Epithelial cell of proximal tubule (primary cell): ENCODE data around the gene FGD2. TPM values are rescaled to one million over a fixed set of nuclear protein-coding genes. Genes with fewer than 3 reads are reported as not detected.

Source experiments
- DNase-seq: peaks from one replicate; pipeline ENCODE4 v3.0.0-alpha.2; 2011; ENCODE audit warnings: low read depth
- H3K4me3 ChIP-seq: 2 replicates; pipeline ENCODE4 v1.5.1; 2011; ENCODE audit warnings: low read depth, mild to moderate bottlenecking, low read length
- total RNA-seq: library from RNA; depleted of rRNA; stranded (reverse); fragments of >200 nt; gene quantifications from 2 replicates; pipeline ENCODE4 v1.2.3, GENCODE V29; 2015
- TF ChIP-seq, protein P1 (sequence below): conservative IDR thresholded peaks from 2 replicates; pipeline ENCODE4 v1.5.1; 2012; ENCODE audit warnings: low read depth, mild to moderate bottlenecking, low read length

The FGD2 gene
- total RNA-seq, 1 donor from 2014 or later, result not detected

DNA sequence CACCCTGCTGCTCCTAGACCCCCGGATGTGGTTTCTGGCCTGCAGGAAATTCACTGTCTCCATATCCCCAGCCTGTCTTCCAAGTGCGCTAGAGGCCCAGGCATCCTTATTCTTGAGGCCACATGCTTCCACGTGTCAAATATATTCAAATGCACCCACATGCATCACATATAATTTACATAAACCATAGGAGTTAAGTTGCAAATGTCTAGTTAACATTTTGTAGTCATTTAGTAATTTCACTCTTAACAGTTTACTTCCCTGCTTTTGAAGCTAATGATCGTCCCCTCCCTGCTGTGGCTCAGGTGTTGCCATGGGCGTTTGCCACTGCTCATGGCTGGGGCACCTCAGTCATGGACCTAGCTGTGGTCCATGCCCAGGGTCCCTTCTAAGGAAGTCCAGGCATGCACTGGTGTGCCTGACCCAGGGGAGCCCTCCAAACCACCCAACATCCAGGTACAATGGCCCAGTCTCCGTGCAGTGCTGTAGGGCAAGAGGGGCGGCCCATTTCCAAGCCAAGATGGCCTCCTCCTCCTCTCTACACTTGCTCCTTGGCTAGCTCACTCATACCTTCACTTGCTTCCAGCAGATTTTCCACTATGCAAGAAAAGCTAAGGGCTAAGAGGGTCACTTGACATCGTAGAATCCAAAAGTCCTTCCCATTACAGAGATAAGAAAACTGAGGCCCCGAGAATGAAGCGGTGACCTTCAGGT is 42.4 kb downstream of the FGD2 start:
- no peak for DNase-seq
- TF ChIP-seq, protein P1, sequence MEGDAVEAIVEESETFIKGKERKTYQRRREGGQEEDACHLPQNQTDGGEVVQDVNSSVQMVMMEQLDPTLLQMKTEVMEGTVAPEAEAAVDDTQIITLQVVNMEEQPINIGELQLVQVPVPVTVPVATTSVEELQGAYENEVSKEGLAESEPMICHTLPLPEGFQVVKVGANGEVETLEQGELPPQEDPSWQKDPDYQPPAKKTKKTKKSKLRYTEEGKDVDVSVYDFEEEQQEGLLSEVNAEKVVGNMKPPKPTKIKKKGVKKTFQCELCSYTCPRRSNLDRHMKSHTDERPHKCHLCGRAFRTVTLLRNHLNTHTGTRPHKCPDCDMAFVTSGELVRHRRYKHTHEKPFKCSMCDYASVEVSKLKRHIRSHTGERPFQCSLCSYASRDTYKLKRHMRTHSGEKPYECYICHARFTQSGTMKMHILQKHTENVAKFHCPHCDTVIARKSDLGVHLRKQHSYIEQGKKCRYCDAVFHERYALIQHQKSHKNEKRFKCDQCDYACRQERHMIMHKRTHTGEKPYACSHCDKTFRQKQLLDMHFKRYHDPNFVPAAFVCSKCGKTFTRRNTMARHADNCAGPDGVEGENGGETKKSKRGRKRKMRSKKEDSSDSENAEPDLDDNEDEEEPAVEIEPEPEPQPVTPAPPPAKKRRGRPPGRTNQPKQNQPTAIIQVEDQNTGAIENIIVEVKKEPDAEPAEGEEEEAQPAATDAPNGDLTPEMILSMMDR, result no peak
- H3K4me3 ChIP-seq, result no peak overlapping the region

DNA sequence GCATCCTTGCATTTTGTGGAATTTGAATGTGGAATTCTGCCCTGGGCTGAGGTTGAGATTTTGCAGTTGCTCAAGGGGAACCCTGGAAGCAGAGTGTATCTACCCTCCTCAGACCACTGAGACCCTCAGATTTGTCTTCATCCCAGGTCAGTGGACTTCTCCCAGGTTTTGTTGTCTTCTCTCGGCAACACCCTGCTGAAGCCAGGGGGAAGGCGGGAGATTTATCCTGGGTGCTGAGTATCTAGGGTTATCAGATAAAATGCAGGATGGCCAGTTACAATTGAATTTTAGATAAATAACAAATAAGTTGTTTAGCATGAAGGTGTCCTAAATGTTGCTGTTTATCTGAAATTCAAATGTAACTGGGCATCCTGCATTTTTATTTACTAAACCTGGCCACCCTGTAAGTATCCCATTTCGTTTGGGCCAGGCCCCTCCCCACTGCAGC is 43.0 kb downstream of the FGD2 start:
- TF ChIP-seq, protein P1, result no peak
- H3K4me3 ChIP-seq, result no peak overlapping the region
- DNase-seq, result no peak

DNA sequence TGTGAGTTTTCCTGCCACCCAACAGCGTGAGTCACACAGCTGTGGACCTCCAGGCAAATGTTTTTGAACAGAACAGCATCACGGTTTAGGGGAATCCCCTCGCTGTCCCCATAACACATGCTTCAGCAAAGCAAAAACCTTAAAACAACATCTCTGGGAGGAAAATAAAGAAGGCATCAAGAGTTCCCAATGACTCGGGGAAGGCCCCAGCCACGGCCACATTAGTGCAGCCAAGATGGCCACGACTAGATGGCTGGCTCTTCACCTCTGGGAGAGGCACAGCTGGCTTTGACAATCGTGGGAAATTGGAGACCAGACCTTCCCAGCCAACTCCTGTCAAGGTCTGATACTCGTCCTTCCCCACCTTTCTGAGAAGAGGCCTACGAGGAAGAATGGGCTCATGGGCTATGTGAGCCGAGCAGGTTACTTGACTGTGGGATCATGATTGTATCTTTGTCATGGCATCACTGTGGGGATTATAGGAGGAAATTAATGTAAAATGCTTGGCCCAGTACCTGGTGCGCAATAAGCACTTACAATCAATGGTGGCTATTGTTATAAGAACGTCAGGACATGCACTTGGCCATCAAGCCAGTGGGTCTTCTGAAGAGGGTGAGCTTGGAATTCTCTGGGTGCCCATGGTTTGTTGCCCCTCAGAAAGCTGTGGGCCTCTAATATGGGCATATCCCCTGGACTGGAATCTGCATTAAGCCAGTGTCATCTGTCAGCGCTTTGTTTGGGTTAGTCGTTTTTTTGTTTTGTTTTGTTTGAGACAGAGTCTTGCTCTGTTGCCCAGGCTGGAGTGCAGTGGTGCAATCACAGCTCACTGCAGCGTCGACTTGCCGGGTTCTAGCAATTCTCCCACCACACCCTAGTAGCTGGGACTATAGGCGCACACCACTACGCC is 43.6 kb downstream of the FGD2 start:
- no peak overlapping the region for H3K4me3 ChIP-seq
- no peak for DNase-seq
- TF ChIP-seq, protein P1, result no peak

DNA sequence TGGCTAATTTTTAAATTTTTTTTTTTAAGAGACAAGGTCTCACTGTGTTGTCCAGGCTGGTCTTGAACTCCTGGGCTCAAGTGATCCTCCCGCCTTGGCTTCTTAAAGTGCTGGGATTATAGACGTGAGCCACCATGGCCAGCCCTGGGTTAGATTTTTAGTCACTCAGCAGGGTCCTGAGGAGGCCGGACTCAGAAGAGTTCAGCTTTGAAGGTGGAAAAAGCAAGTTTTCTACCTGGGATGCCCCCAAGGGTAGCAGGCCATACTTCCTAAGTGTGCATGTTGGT is 44.2 kb downstream of the FGD2 start:
- H3K4me3 ChIP-seq, result no peak overlapping the region
- DNase-seq, result no peak
- TF ChIP-seq, protein P1, result no peak

DNA sequence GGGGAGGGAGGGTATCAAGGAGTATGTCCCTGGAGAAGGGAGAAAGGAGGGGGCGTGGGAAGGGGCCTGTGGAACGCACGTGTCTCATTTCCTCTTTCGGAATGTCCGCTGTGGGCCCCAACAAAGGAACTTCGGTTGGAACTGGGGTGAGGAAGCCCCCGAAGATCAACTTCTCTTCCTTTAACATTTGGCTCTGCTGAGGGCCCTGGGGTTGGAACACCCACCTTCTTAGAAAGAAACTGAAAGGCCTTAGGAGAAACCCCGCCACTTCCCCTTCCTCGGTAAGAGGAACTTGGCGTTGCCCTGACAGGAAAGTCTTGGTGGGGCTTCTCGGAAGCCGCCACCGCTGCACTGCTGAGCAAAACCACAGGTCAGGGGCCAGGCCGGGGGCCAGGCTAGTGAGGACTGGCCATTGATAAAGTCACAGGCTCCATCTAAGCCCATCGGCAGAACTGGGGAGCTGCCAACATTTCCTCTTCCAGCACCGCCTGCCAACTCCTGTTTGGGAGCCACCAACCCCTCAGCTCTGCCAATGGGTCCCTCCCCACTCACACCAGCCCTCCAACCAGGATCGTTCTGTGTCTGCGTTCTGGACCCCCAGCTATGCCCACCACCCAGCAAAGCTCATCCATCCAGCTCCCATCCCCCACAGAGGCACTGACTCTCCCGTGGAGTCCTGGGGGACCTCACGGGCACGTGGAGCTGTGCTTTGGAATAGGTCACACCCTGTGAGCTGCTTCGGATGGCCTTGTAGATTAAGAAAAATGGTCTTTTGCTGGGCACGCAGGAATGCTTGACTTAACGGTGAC is 44.8 kb downstream of the FGD2 start:
- TF ChIP-seq, protein P1, result no peak
- H3K4me3 ChIP-seq, result no peak overlapping the region
- DNase-seq, result no peak

DNA sequence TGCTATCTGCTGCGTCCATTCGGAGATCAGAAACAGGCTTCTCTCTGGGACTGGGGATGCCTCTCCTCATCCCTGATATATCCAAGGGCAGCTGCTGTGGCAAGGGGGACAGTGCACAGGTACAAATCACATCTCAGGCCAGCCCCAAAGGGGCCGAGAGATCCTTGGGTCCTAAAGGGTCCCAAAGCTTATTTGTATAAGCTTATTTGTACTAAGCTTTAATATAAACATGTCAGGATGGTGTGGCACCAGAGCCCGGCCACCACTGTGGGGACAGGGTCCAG is 45.3 kb downstream of the FGD2 start:
- DNase-seq, result no peak
- TF ChIP-seq, protein P1, result no peak
- no peak overlapping the region for H3K4me3 ChIP-seq
